Fibroblast of villous mesenchyme (primary cell): Measurements from ENCODE around the gene FAM193A. TPM values are rescaled to one million over a fixed set of nuclear protein-coding genes. Genes with fewer than 3 reads are reported as not detected.

Source experiments
- DNase-seq: peaks from one replicate; pipeline ENCODE4 v3.0.0-alpha.2; 2010; ENCODE audit warnings: low read depth
- H3K4me3 ChIP-seq: 2 replicates; pipeline ENCODE4 v1.5.1; 2011; ENCODE audit warnings: low read depth, mild to moderate bottlenecking, low read length
- CTCF ChIP-seq: IDR thresholded peaks from 2 replicates; pipeline ENCODE4 v1.5.1; 2012; ENCODE audit warnings: low read depth, mild to moderate bottlenecking, low read length; ENCODE audit not compliant: insufficient read depth
- total RNA-seq: library from RNA; depleted of rRNA; stranded (reverse); fragments of >200 nt; gene quantifications from 2 replicates; pipeline ENCODE4 v1.2.3, GENCODE V29; 2012

FAM193A gene
- total RNA-seq, 1 donor, result 23.7 TPM

GRCh38 chr4:2638730-2639129, 102.3 kb downstream of the FAM193A start:
- DNase-seq, result no peak
- no peak overlapping the region for H3K4me3 ChIP-seq
- no peak for TF ChIP-seq CTCF

GRCh38 chr4:2642968-2643367, 106.5 kb downstream of the FAM193A start:
- no peak overlapping the region for H3K4me3 ChIP-seq
- no peak for TF ChIP-seq CTCF
- DNase-seq, result no peak

- DNase-seq, result no peak
- no peak overlapping the region for H3K4me3 ChIP-seq
- TF ChIP-seq CTCF, result no peak
Measured at GRCh38 chr4:2643555-2643954, 107.1 kb downstream of the FAM193A start.

- no peak overlapping the region for H3K4me3 ChIP-seq
- TF ChIP-seq CTCF, result no peak
- DNase-seq, result no peak
Measured at GRCh38 chr4:2646396-2647149, 110.1 kb downstream of the FAM193A start.

GRCh38 chr4:2647403-2648158, 111.1 kb downstream of the FAM193A start:
- TF ChIP-seq CTCF, result no peak
- H3K4me3 ChIP-seq, result no peak overlapping the region
- no peak for DNase-seq

- TF ChIP-seq CTCF, result no peak
- DNase-seq, result no peak
- H3K4me3 ChIP-seq, result no peak overlapping the region
Measured at GRCh38 chr4:2648159-2648814, 111.8 kb downstream of the FAM193A start.
